IMR-90 (cell line): ENCODE measurements around the gene PLCL2. TPM values are rescaled to one million over a fixed set of nuclear protein-coding genes. Genes with fewer than 3 reads are reported as not detected.

Experiments
- ATAC-seq: fragments of 200-7000 bp; cut with Tn5 transposase; 2 replicates; pipeline ENCODE4 v1.9.1; 2020; ENCODE audit warnings: low read depth, mild to moderate bottlenecking, moderate library complexity
- BruUV-seq: library from RNA; stranded (reverse); fragments of 400-500 nt; replicated peaks from 2 replicates; lab custom pipeline; 2021; lab: Mats Ljungman, UMichigan
- CTCF ChIA-PET: fragments of 300-600 bp; formaldehyde crosslinking; extraction: SDS; loops from one replicate; lab custom pipeline; 2021; ENCODE audit warnings: antibody characterized with exemption; lab: Yijun Ruan, JAX
- POLR2A ChIA-PET: fragments of 300-600 bp; sonication (Branson Sonifier 250); formaldehyde crosslinking; loops from one replicate; lab custom pipeline; 2022; ENCODE audit warnings: antibody characterized with exemption; ENCODE audit not compliant: unreplicated experiment; lab: Charles Lee
- DNase-seq: peaks from one replicate; pipeline ENCODE4 v3.0.0; 2013
- H2AFZ ChIP-seq: replicated peaks from 2 replicates; pipeline ENCODE3; 2013; ENCODE audit warnings: low read length, mild to moderate bottlenecking; ENCODE audit not compliant: poor library complexity
- H2AK5ac ChIP-seq: 2 replicates; pipeline ENCODE4 v1.6.1; 2013; ENCODE audit warnings: low read depth, low read length, inconsistent platforms
- H2AK9ac ChIP-seq: replicated peaks from 2 replicates; pipeline ENCODE3; 2013; ENCODE audit warnings: mild to moderate bottlenecking, low read depth, low read length, moderate library complexity; ENCODE audit not compliant: poor library complexity
- H2BK120ac ChIP-seq: 2 replicates; pipeline ENCODE4 v1.6.1; 2013; ENCODE audit warnings: low read depth, low read length, inconsistent platforms
- H2BK15ac ChIP-seq: 3 replicates; pipeline ENCODE4 v1.6.1; 2013; ENCODE audit warnings: low read depth, low read length, inconsistent platforms
- H2BK20ac ChIP-seq: 2 replicates; pipeline ENCODE4 v1.6.1; 2013; ENCODE audit warnings: low read depth, mild to moderate bottlenecking, inconsistent platforms, low read length, moderate library complexity
- H2BK5ac ChIP-seq: 2 replicates; pipeline ENCODE4 v1.6.1; 2013; ENCODE audit warnings: mild to moderate bottlenecking, low read depth, low read length, inconsistent platforms; ENCODE audit not compliant: poor library complexity, severe bottlenecking
- H3K14ac ChIP-seq: replicated peaks from 2 replicates; pipeline ENCODE4 v1.6.1; 2013; ENCODE audit warnings: low read depth, low read length, inconsistent platforms
- H3K18ac ChIP-seq: 2 replicates; pipeline ENCODE4 v1.6.1; 2013; ENCODE audit warnings: low read depth, low read length, control low read depth
- H3K23ac ChIP-seq: 2 replicates; pipeline ENCODE4 v1.6.1; 2013; ENCODE audit warnings: low read depth, low read length, inconsistent platforms
- H3K27ac ChIP-seq: 2 replicates; pipeline ENCODE4 v1.5.1; 2013; ENCODE audit warnings: mild to moderate bottlenecking, control low read depth, low read length; ENCODE audit not compliant: insufficient read depth
- H3K27me3 ChIP-seq: 2 replicates; pipeline ENCODE4 v1.6.1; 2013; ENCODE audit warnings: low read length; ENCODE audit not compliant: control insufficient read depth, insufficient read depth
- H3K36me3 ChIP-seq: 2 replicates; pipeline ENCODE4 v1.6.1; 2013; ENCODE audit warnings: low read length, mixed read lengths; ENCODE audit not compliant: control insufficient read depth, insufficient read depth
- H3K4ac ChIP-seq: 2 replicates; pipeline ENCODE4 v1.6.1; 2013; ENCODE audit warnings: low read depth, low read length, inconsistent platforms
- H3K4me1 ChIP-seq: 2 replicates; pipeline ENCODE4 v1.6.1; 2013; ENCODE audit warnings: low read length, mixed read lengths; ENCODE audit not compliant: control insufficient read depth, insufficient read depth
- H3K4me2 ChIP-seq: 2 replicates; pipeline ENCODE4 v1.6.1; 2013; ENCODE audit warnings: low read depth, mild to moderate bottlenecking, control low read depth, low read length, moderate library complexity
- H3K4me3 ChIP-seq: 2 replicates; pipeline ENCODE4 v1.5.1; 2013; ENCODE audit warnings: low read depth, mild to moderate bottlenecking, control low read depth, low read length, moderate library complexity; ENCODE audit not compliant: insufficient read depth
- H3K56ac ChIP-seq: 2 replicates; pipeline ENCODE4 v1.6.1; 2013; ENCODE audit warnings: low read length, inconsistent platforms; ENCODE audit not compliant: insufficient read depth; ENCODE audit errors: extremely low read depth
- H3K79me1 ChIP-seq, 2 experiments: 2 replicates each; pipeline ENCODE4 v1.6.1; 2013; ENCODE audit warnings: low read length in 2 of 2, inconsistent platforms in 1 of 2, low read depth in 1 of 2
- H3K9ac ChIP-seq: 2 replicates; pipeline ENCODE4 v1.6.1; 2013; ENCODE audit warnings: low read depth, low read length, control low read depth
- H3K9me1 ChIP-seq: 2 replicates; pipeline ENCODE4 v1.6.1; 2013; ENCODE audit warnings: low read length, inconsistent platforms; ENCODE audit not compliant: insufficient read depth
- H3K9me3 ChIP-seq: 2 replicates; pipeline ENCODE4 v1.6.1; 2013; ENCODE audit warnings: low read length; ENCODE audit not compliant: control insufficient read depth, insufficient read depth
- H4K20me1 ChIP-seq: 2 replicates; pipeline ENCODE4 v1.6.1; 2013; ENCODE audit warnings: low read length, inconsistent platforms; ENCODE audit not compliant: insufficient read depth
- H4K5ac ChIP-seq: 2 replicates; pipeline ENCODE4 v1.6.1; 2013; ENCODE audit warnings: mild to moderate bottlenecking, low read depth, low read length, control low read depth
- H4K8ac ChIP-seq, 2 experiments: 2 replicates each; pipeline ENCODE4 v1.6.1; 2013; ENCODE audit warnings: low read depth in 2 of 2, low read length in 2 of 2, control low read depth in 1 of 2, inconsistent platforms in 1 of 2
- H4K91ac ChIP-seq: 2 replicates; pipeline ENCODE4 v1.6.1; 2013; ENCODE audit warnings: low read depth, low read length, inconsistent platforms; ENCODE audit not compliant: insufficient read depth
- MAFK ChIP-seq: IDR thresholded peaks from 2 replicates; pipeline ENCODE4 v1.6.1; 2012; ENCODE audit warnings: low read depth, low read length, improper control_type of control experiment
- RAD21 ChIP-seq: IDR thresholded peaks from 2 replicates; pipeline ENCODE4 v1.6.1; 2012; ENCODE audit warnings: low read length, improper control_type of control experiment
- RCOR1 ChIP-seq: IDR thresholded peaks from 2 replicates; pipeline ENCODE4 v1.6.1; 2012; ENCODE audit warnings: mild to moderate bottlenecking, low read length, improper control_type of control experiment; ENCODE audit not compliant: insufficient replicate concordance
- WGBS, 2 experiments: methylation state at CpG; one replicate each; pipeline versions ENCODE4 v1.1.5 to v1.1.7; 2013; ENCODE audit warnings: missing lambda C conversion rate in 2 of 2; ENCODE audit not compliant: insufficient read length in 1 of 2; ENCODE audit errors: extremely low coverage in 2 of 2; 5-methylcytosine and 5-hydroxymethylcytosine counted together
- dilution Hi-C: fragments of 300-500 bp; cut with HindIII; formaldehyde crosslinking; loops from one replicate; pipeline ENCODE4 v1.14.3; 2018; ENCODE audit warnings: low sequenced_read_pairs; ENCODE audit not compliant: unreplicated experiment
- in situ Hi-C: fragments of 300-500 bp; cut with MboI; formaldehyde crosslinking; loops from 3 replicates; pipeline ENCODE4 v1.14.3; 2019; ENCODE audit warnings: low sequenced_read_pairs, inconsistent platforms, mixed read lengths
- intact Hi-C: fragments of 100-400 bp; cut with micrococcal nuclease; formaldehyde crosslinking; loops from 2 replicates; pipeline ENCODE4 v1.10.0; 2022
- polyA plus RNA-seq, 3 experiments: library from polyadenylated mRNA; depleted of rRNA; stranded (reverse); fragments of >200 nt; gene quantifications; 2 replicates each; pipeline ENCODE4 v1.2.3, GENCODE V29; 2012; ENCODE audit warnings: low replicate concordance in 1 of 3
- total RNA-seq: library from RNA; depleted of rRNA; stranded (reverse); fragments of >200 nt; gene quantifications from 2 replicates; pipeline ENCODE4 v1.2.3, GENCODE V29; 2012
- TF ChIP-seq, protein P1 (sequence below): conservative IDR thresholded peaks from 2 replicates; pipeline ENCODE4 v1.5.1; 2012; ENCODE audit warnings: mild to moderate bottlenecking, low read depth, low read length, improper control_type of control experiment
- TF ChIP-seq, protein P2 (sequence below): fragments of 150-350 bp; IDR thresholded peaks from 2 replicates; pipeline ENCODE4 v1.6.1; 2017; ENCODE audit warnings: mild to moderate bottlenecking, antibody characterized with exemption, low read length, low read depth

PLCL2 gene
- total and polyA plus RNA-seq, 2 of the 4 experiments (the other 2 are of a cell fraction), result 0.92 to 3.8 TPM

DNA sequence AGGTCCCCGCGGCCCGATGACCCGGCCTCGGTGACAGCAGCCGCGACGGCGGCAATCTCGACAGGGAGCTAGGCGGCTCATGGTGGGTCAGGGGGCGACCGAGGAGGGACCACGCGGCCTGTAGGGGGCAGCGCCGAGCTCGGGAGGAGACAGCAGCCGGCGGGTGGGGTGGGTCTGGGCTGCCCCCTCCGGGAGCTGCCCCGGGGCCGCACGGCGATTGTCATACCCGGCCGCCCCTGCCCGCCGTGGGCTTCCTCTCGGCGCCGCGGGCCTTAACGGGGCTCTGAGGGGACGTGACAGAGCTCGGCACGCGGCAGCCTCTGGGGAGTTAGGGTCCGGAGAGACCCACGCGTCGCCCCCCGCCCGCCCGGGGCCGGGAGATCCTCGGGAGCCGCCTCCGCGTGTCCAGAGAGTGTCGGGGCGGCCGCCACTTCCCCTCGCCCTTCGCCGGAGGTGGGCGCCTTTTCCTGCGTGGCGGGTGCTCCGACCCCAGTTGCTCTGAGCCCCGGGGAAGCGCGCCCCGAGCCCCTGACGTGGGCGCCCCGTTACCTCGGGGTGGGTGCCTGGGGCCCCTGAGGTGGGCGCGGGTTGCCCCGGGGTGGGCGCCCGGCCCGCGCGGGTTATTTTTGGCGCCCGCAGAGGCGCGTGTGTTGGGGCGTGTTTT is 539 bp upstream of the PLCL2 start:
- H3K4me2 ChIP-seq, result peak overlapping the region; percentile 42; the same call in 1 of the 2 replicates
- no peak overlapping the region for H3K14ac ChIP-seq
- no peak overlapping the region for H3K18ac ChIP-seq
- H3K9ac ChIP-seq, result no peak overlapping the region
- no peak overlapping the region for H3K4ac ChIP-seq
- ChIA-PET POLR2A (no interaction called here), CTCF (interaction anchor here (0.6 to 1.1 kb wide), 7 partner anchors 13 to 590 kb away, joined by 3 to 7 read pairs (median 3); no protein-coding TSS in a partner anchor)
- intact Hi-C loops, result loop anchor here (10.0 kb wide), 1 partner anchor 351 kb away; no protein-coding TSS in a partner anchor
- in situ Hi-C loops, result loop anchor here (25.0 kb wide), 1 partner anchor 597 kb away; no protein-coding TSS in a partner anchor
- H3K23ac ChIP-seq, result no peak overlapping the region
- H3K4me1 ChIP-seq, result peaks cover 4% of the 10 kb centered on the region; the same call in 1 of the 2 replicates
- H2AFZ ChIP-seq, result peak overlapping the region; percentile 91
- peaks cover 0 to 4% of the 10 kb centered on the region in 2 experiments; a peak in 1 of 4 replicates for H3K79me1 ChIP-seq
- dilution Hi-C loops, result no loop called here
- no peak overlapping the region for H2BK15ac ChIP-seq
- TF ChIP-seq, protein P1, sequence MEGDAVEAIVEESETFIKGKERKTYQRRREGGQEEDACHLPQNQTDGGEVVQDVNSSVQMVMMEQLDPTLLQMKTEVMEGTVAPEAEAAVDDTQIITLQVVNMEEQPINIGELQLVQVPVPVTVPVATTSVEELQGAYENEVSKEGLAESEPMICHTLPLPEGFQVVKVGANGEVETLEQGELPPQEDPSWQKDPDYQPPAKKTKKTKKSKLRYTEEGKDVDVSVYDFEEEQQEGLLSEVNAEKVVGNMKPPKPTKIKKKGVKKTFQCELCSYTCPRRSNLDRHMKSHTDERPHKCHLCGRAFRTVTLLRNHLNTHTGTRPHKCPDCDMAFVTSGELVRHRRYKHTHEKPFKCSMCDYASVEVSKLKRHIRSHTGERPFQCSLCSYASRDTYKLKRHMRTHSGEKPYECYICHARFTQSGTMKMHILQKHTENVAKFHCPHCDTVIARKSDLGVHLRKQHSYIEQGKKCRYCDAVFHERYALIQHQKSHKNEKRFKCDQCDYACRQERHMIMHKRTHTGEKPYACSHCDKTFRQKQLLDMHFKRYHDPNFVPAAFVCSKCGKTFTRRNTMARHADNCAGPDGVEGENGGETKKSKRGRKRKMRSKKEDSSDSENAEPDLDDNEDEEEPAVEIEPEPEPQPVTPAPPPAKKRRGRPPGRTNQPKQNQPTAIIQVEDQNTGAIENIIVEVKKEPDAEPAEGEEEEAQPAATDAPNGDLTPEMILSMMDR, result peak; percentile 39
- TF ChIP-seq, protein P2, sequence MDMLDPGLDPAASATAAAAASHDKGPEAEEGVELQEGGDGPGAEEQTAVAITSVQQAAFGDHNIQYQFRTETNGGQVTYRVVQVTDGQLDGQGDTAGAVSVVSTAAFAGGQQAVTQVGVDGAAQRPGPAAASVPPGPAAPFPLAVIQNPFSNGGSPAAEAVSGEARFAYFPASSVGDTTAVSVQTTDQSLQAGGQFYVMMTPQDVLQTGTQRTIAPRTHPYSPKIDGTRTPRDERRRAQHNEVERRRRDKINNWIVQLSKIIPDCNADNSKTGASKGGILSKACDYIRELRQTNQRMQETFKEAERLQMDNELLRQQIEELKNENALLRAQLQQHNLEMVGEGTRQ, result no peak
- TF ChIP-seq RCOR1 (no peak), RAD21 (peak; percentile 23; the same call in 1 of the 2 replicates), MAFK (no peak)
- H3K9me3 ChIP-seq, result no peaks in the 10 kb centered on the region
- H2BK5ac ChIP-seq, result no peak overlapping the region
- no peak overlapping the region for H3K56ac ChIP-seq
- H4K91ac ChIP-seq, result no peak overlapping the region
- BruUV-seq, result no TSS peak
- H2BK20ac ChIP-seq, result no peak overlapping the region
- peaks cover 4% of the 10 kb centered on the region for H3K27me3 ChIP-seq
- no peak overlapping the region; the same call in 1 of the 2 replicates for H3K27ac ChIP-seq
- H2AK5ac ChIP-seq, result no peak overlapping the region
- H4K20me1 ChIP-seq, result no peaks in the 10 kb centered on the region
- no peaks in the 10 kb centered on the region for H3K9me1 ChIP-seq
- 8% methylated on average over 22 of the region's 81 CpGs; no CpG with 5 or more reads in 1 of the 2 experiments for WGBS, 2 experiments
- H4K8ac ChIP-seq, result no peak overlapping the region
- peak; percentile 68 for ATAC-seq
- H2AK9ac ChIP-seq, result no peak overlapping the region
- no peaks in the 10 kb centered on the region for H3K36me3 ChIP-seq
- no peak overlapping the region for H2BK120ac ChIP-seq
- peak; percentile 6 for DNase-seq
- H4K5ac ChIP-seq, result no peak overlapping the region
- peak overlapping the region; percentile 59 for H3K4me3 ChIP-seq
